ENCODE results near the gene SATB1. TPM values are rescaled to one million over a fixed set of nuclear protein-coding genes. Genes with fewer than 3 reads are reported as not detected.

The SATB1 gene
- total and polyA plus RNA-seq, 2 of the 8 experiments (the other 6 are each of a cell fraction or from before 2014, with no cell fraction given), result 18.8 to 28.0 TPM

DNA sequence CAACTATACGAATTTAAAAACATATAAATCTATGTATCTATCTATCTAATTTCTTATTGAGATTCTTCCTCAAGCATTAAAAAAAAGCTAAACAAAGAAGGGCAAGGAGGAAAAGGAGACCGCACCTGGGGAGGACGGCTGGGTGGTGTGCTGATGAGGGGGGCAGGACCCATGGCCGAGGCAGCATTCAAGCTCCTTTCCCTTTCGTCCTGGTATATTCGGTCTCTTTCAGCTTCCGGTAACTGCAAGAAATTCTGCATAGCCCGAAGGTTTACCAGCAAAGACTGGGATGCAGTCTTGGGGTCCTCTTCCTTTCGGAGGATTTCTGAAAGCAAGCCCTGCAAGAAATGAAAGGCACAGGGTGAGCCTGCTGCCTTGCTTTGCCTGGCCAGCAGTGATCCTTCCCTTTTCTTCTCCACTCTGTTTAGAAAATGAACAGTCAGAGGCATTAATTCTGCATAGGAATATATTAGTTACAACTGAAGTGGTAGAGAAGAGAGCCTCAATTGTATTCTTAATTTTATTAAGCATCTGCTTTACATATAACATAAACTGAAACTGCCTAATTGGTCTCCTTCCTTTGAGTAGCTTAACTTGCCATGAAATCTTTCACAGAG, 38.8 kb downstream of the SATB1 start:
- Histone ChIP-seq H2BK20ac (ENCODE audit: low read length) (no peak overlapping the region), H2BK5ac (ENCODE audit: low read depth, low read length) (no peak overlapping the region), H4K20me1 (replicated peaks in 1 of 2; ENCODE audit: control insufficient read depth in 1 of 2, insufficient read depth in 2 of 2, low read length in 2 of 2) (no peaks in the 10 kb centered on the region), H2BK15ac (ENCODE audit: low read length) (no peak overlapping the region), H3K79me2 (ENCODE audit: control insufficient read depth in 1 of 2, insufficient read depth in 2 of 2, low read length in 2 of 2) (no peaks in the 10 kb centered on the region), H3K9me3 (ENCODE audit: insufficient read depth in 2 of 2, low read depth in 1 of 2, low read length in 1 of 2) (no peaks in the 10 kb centered on the region), H3K36me3 (ENCODE audit: control insufficient read depth in 2 of 4, insufficient read depth in 4 of 4, low read length in 3 of 4) (peaks cover 0 to 4% (median 0%) of the 10 kb centered on the region in 4 experiments; a peak in 1 of 8 replicates), H3K4me3 (ENCODE audit: extremely low read depth in 1 of 4, insufficient read depth in 2 of 4, low read depth in 3 of 4, low read length in 4 of 4) (no peak overlapping the region), H3K14ac (ENCODE audit: insufficient read length) (no peak overlapping the region), H2BK12ac (ENCODE audit: low read depth, low read length) (no peak overlapping the region), H3K18ac (ENCODE audit: extremely low read depth, low read length) (no peak overlapping the region), H3K56ac (replicated peaks; ENCODE audit: insufficient read length, low read depth, low read length) (no peak overlapping the region), H3K23me2 (ENCODE audit: low read depth, low read length) (no peaks in the 10 kb centered on the region), H4K5ac (ENCODE audit: insufficient read length, low read depth, low read length) (no peak overlapping the region), H3K79me1 (ENCODE audit: low read depth, low read length) (no peaks in the 10 kb centered on the region), H2AK5ac (ENCODE audit: low read depth, low read length) (no peak overlapping the region), H3K23ac (ENCODE audit: insufficient read length) (no peak overlapping the region), H3K4ac (replicated peaks; ENCODE audit: insufficient read length, low read depth, low read length) (no peak overlapping the region), H3K27me3 (replicated peaks in 1 of 4; ENCODE audit: control insufficient read depth in 3 of 4, extremely low read depth in 1 of 4, insufficient read depth in 3 of 4, low read length in 3 of 4) (peaks cover 0 to 1% (median 0%) of the 10 kb centered on the region in 4 experiments; a peak in 1 of 7 replicates), H3K27ac (ENCODE audit: low read depth, low read length) (peak overlapping the region; percentile 17; the same call in 1 of the 2 replicates), H4K91ac (replicated peaks; ENCODE audit: insufficient read length, low read length) (no peak overlapping the region), H3K4me1 (replicated peaks in 1 of 4; ENCODE audit: control insufficient read depth in 3 of 4, insufficient read depth in 4 of 4, low read length in 3 of 4) (peaks cover 0 to 3% (median 0%) of the 10 kb centered on the region in 4 experiments; a peak in 3 of 7 replicates), H3K4me2 (ENCODE audit: insufficient read depth in 1 of 2, low read depth in 2 of 2, low read length in 2 of 2) (no peak overlapping the region), H4K8ac (ENCODE audit: extremely low read depth, insufficient read depth, low read length) (no peak overlapping the region), H2AFZ (ENCODE audit: low read length) (no peak overlapping the region), H3K9ac (replicated peaks in 1 of 4; ENCODE audit: extremely low read depth in 1 of 4, low read depth in 3 of 4, low read length in 3 of 4) (no peak overlapping the region), H2BK120ac (replicated peaks; ENCODE audit: low read depth, low read length) (no peak overlapping the region)
- CTCF ChIA-PET (ENCODE audit: partially characterized antibody), result interaction anchor here (1.2 to 2.0 kb wide), 4 partner anchors 34 to 491 kb away, joined by 3 to 11 read pairs (median 4); no protein-coding TSS in a partner anchor
- WGBS, 2 experiments (ENCODE audit: extremely low coverage in 1 of 2, insufficient coverage in 1 of 2, insufficient read length in 1 of 2, insufficient replicate concordance in 2 of 2, low coverage in 1 of 2, low lambda C conversion rate in 2 of 2, missing lambda C conversion rate in 1 of 2), result 82% methylated on average over 9 of the region's 9 CpGs; no CpG with 5 or more reads in 1 of the 2 experiments
- FAIRE-seq (no peak), DNase-seq (ENCODE audit: low read depth in 1 of 2, low spot score in 2 of 2) (no peak)
- POLR2A ChIA-PET (ENCODE audit: partially characterized antibody), result interaction anchor here (1.5 kb wide), 1 partner anchor 10 kb away, joined by 3 read pairs; no protein-coding TSS in a partner anchor
- TF ChIP-seq, protein P1, sequence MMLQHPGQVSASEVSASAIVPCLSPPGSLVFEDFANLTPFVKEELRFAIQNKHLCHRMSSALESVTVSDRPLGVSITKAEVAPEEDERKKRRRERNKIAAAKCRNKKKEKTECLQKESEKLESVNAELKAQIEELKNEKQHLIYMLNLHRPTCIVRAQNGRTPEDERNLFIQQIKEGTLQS (IDR thresholded peaks at IDR 0.05; ENCODE audit: insufficient read depth, low read depth, low read length), result no peak
- TF ChIP-seq SIN3A (conservative IDR thresholded peaks at IDR 0.05 in 1 of 2, IDR thresholded peaks at IDR 0.05 in 1 of 2; ENCODE audit: low read depth in 1 of 2, low read length in 2 of 2) (no peak), POLR2A (IDR thresholded peaks at IDR 0.05; ENCODE audit: control extremely low read depth in 1 of 2, low read depth in 2 of 2, low read length in 2 of 2) (no peak), RFX5 (IDR thresholded peaks at IDR 0.05; ENCODE audit: borderline replicate concordance, low read depth, low read length) (no peak), YY1 (IDR thresholded peaks at IDR 0.05; ENCODE audit: low read depth, low read length) (no peak), BCL11A (IDR thresholded peaks at IDR 0.05; ENCODE audit: low read depth in 2 of 2, low read length in 2 of 2) (no peak), SIRT6 (IDR thresholded peaks at IDR 0.05; ENCODE audit: low read length) (no peak), RAD21 (IDR thresholded peaks at IDR 0.05 in 1 of 2, conservative IDR thresholded peaks at IDR 0.05 in 1 of 2; ENCODE audit: low read depth in 2 of 2, low read length in 2 of 2) (no peak), PHF8 (conservative IDR thresholded peaks at IDR 0.05; ENCODE audit: low read depth, low read length) (no peak), CEBPB (IDR thresholded peaks at IDR 0.05; ENCODE audit: low read depth, low read length) (no peak), RNF2 (IDR thresholded peaks at IDR 0.05; ENCODE audit: borderline replicate concordance, low read depth, low read length, missing control alignments, poor library complexity, severe bottlenecking) (no peak)

Data from H1 (cell line).